Pancreas (tissue), 10 donors: ENCODE measurements around the gene DGCR2. TPM values are rescaled to one million over a fixed set of nuclear protein-coding genes. Genes with fewer than 3 reads are reported as not detected.

ENCODE experiments used
- ATAC-seq, 4 donors: fragments of 200-7000 bp; cut with Tn5 transposase; one replicate each; pipeline versions ENCODE4 v1.8.0 to v1.9.1; 2020; ENCODE audit warnings: mild to moderate bottlenecking in 4 of 4, moderate library complexity in 4 of 4
- DNase-seq, 6 donors: peaks; one replicate each; pipeline ENCODE4 v3.0.0-alpha.2; 2020
- FAIRE-seq: peaks from 2 replicates; lab custom pipeline; 2012; peaks lifted over from hg19 to GRCh38; lab: Jason Lieb, UNC
- H3K27ac ChIP-seq, 4 donors: fragments of 200-600 bp; sonication (generic); 1 replicate in 3 of 4; 2 replicates in 1 of 4; pipeline versions ENCODE4 v1.5.0 to v1.8.0; 2020
- H3K27me3 ChIP-seq, 4 donors: fragments of 200-600 bp; one replicate each; pipeline ENCODE4 v1.8.0; 2021
- H3K36me3 ChIP-seq, 3 donors: fragments of 200-600 bp; sonication (generic) in 1 of 3; one replicate each; pipeline versions ENCODE4 v1.5.0 to v1.8.0; 2020 to 2021
- H3K4me1 ChIP-seq, 3 donors: fragments of 200-600 bp; one replicate each; pipeline ENCODE4 v1.8.0; 2021
- H3K4me3 ChIP-seq, 4 donors: fragments of 200-600 bp; sonication (generic) in 2 of 4; one replicate each; pipeline versions ENCODE4 v1.5.0 to v1.8.0; 2020 to 2021
- H3K9me3 ChIP-seq, 4 donors: fragments of 200-600 bp; one replicate each; pipeline ENCODE4 v1.8.0; 2021
- CTCF ChIP-seq, 4 donors: fragments of 200-600 bp; sonication (generic) in 3 of 4; IDR thresholded peaks; one replicate each; pipeline versions ENCODE4 v1.5.0 to v1.8.0; 2021; ENCODE audit warnings: antibody characterized with exemption in 4 of 4
- WGBS, 2 donors: extraction: QIAGEN DNeasy Blood & Tissue Kit; methylation state at CpG; one replicate each; pipeline ENCODE4 v1.1.7; 2013; 5-methylcytosine and 5-hydroxymethylcytosine counted together
- intact Hi-C, 3 donors: fragments of 100-400 bp; cut with DNase I; formaldehyde crosslinking; loops; one replicate each; pipeline versions ENCODE4 v1.11.1 to v1.14.2; 2022
- polyA plus RNA-seq, 2 donors: library from polyadenylated mRNA; stranded (reverse); fragments of 200-250 nt; gene quantifications; one replicate each; pipeline ENCODE4 v1.2.3, GENCODE V29; 2013
- total RNA-seq, 6 donors: library from RNA; stranded (reverse); fragmentation: NEBNext Ultra II Directional in 4 of 6; extraction: Animal tissue kit (Norgen Biotek cat#: 25700) in 4 of 6; gene quantifications; one replicate each; pipeline versions ENCODE4 v1.2.1 to v1.2.4, GENCODE V29; 2021 to 2023
- donor health status: healthy with polysubstance abuse.
- donor health status: DM: no; HTN: no; CAD: no; lungs with moderate emphysema.
- donor health status: DM: no; HTN: no; CAD: no.
- donor health status: control.
- donor health status: control.
- donor health status: Bipolar disorder and iron deficiency.
- donor health status: DM: yes; HTN: yes; CAD: no.
- donor health status: DM: no; HTN: no; CAD: no.
- donor health status: DM: no; HTN: no; CAD: no.
- donor health status: DM: yes; HTN: yes; CAD: no.

DGCR2 gene
- total and polyA plus RNA-seq, 8 donors: 24.3 to 41.5 (median 30.1) TPM

- no peak for FAIRE-seq
- H3K9me3 ChIP-seq: no peaks in the 10 kb centered on the region
- no peak overlapping the region for H3K27ac ChIP-seq
- no peak for TF ChIP-seq CTCF (IDR thresholded peaks at IDR 0.05)
- H3K27me3 ChIP-seq: no peaks in the 10 kb centered on the region
- intact Hi-C loops: no loop called here
- DNase-seq: peak in 1 of 6 donors; percentile 7
- no peak for ATAC-seq
- WGBS, 2 donors: 96 to 98% methylated on average over 11 of the region's 11 CpGs
- H3K36me3 ChIP-seq: peaks cover 0 to 42% (median 12%) of the 10 kb centered on the region in 3 donors
- H3K4me3 ChIP-seq: no peak overlapping the region
- peaks cover 0 to 8% (median 0%) of the 10 kb centered on the region in 3 donors for H3K4me1 ChIP-seq
These were observed 55.5 kb downstream of the DGCR2 start for GRCh38 chr22:19066531-19067271.

DNA sequence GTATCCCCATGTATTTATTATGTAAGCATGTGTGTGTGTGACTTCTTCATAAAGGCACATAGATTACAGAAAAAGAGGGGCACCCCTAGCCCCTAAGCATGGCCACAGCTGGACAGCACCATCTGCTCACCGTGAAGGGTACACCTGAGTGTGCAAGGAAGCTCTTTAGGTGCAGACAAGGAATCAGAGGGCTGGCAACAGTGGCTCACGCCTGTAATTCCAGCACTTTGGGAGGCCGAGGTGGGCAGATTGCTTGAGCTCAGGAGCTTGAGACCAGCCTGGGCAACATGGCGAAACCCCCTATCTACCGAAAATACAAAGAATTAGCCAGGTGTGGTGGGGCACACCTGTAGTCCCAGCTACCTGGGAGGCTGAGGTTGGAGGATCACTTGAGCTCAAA is 56.3 kb downstream of the DGCR2 start:
- 92 to 97% methylated on average over 5 of the region's 5 CpGs for WGBS, 2 donors
- ATAC-seq: no peak
- Histone ChIP-seq H3K4me3 (no peak overlapping the region), H3K27ac (no peak overlapping the region), H3K36me3 (peaks cover 0 to 42% (median 12%) of the 10 kb centered on the region in 3 donors), H3K9me3 (no peaks in the 10 kb centered on the region), H3K4me1 (peaks cover 0 to 8% (median 0%) of the 10 kb centered on the region in 3 donors), H3K27me3 (no peaks in the 10 kb centered on the region)
- TF ChIP-seq CTCF (IDR thresholded peaks at IDR 0.05): no peak
- intact Hi-C loops: no loop called here
- DNase-seq: no peak
- FAIRE-seq: no peak

GRCh38 chr22:19065298-19065859 is 56.8 kb downstream of the DGCR2 start:
- intact Hi-C loops: no loop called here
- Histone ChIP-seq H3K9me3 (no peaks in the 10 kb centered on the region), H3K4me3 (no peak overlapping the region), H3K4me1 (peaks cover 0 to 8% (median 0%) of the 10 kb centered on the region in 3 donors), H3K27me3 (no peaks in the 10 kb centered on the region), H3K27ac (no peak overlapping the region), H3K36me3 (peaks cover 0 to 42% (median 12%) of the 10 kb centered on the region in 3 donors)
- WGBS, 2 donors: 82 to 84% methylated on average over 8 of the region's 8 CpGs
- DNase-seq (peak in 1 of 6 donors; percentile 3), ATAC-seq (no peak), FAIRE-seq (no peak)
- TF ChIP-seq CTCF (IDR thresholded peaks at IDR 0.05): no peak

- Histone ChIP-seq H3K4me3 (no peak overlapping the region), H3K9me3 (no peaks in the 10 kb centered on the region), H3K27me3 (no peaks in the 10 kb centered on the region), H3K36me3 (peaks cover 0 to 42% (median 12%) of the 10 kb centered on the region in 3 donors), H3K4me1 (peaks cover 0 to 8% (median 0%) of the 10 kb centered on the region in 3 donors), H3K27ac (no peak overlapping the region)
- FAIRE-seq (no peak), ATAC-seq (no peak), DNase-seq (no peak)
- intact Hi-C loops: no loop called here
- WGBS, 2 donors: 93 to 96% methylated on average over 19 of the region's 19 CpGs
- TF ChIP-seq CTCF (IDR thresholded peaks at IDR 0.05): no peak
These were observed 57.7 kb downstream of the DGCR2 start for GRCh38 chr22:19064354-19065054.
